ENCODE measurements around the gene PLOD3.
A peak's percentile ranks its signal among the peaks of the same experiment; 100 is the strongest.
"Not testable (repeated sequence)": the region's sequence is repeated elsewhere in the genome, so short reads cannot be mapped to it uniquely, and the experiment has no call there.

PLOD3 gene

DNA sequence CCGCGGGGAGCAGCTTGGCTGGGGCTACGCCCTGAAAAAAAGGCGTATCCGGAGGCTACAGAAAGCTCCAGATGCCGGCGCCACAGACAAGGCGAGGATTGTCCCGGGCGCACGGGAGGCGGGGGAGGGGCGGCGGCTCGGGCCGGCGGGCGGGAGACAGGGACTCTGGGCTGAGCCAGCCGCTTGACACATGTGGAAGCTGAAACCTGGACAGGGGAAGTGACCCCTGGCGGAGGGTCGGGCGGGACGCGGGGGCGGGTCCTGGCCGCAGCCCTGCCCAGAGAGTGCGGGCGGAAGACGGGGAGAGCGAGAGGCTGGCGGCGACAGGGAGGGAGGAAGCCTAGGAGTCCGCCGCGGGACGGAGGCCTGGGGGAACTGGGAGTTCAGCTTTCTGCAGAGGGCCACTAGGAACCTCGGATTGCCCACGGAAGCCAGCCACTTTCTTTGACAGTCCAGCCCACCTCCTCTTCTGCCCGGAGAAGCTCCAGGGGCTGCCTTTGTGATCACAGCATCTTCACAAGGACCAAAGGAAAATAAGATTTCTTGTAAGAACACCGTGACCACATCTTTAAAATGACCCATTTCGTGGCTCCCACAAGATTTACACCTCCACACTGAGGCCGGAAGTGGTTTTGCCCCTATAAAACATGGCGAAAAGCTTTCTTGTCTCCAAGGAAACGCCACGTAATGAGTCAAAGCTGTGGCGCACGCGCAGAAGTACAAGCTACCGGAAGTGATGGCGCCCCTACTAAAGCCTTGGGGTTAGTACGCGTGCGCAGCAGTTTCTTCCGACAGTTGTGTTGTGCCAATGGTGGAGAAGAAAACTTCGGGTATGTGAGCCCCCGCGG, at the start of gene PLOD3, which contains the start of gene ZNHIT1:
Gene PLOD3, minus strand, starts transcription at position 194 of the 848 bp plus-strand sequence. CDS start 307 bp downstream, outside the sequence.
Gene ZNHIT1, plus strand, starts transcription at position 778 of the 848 bp plus-strand sequence. Its CDS starts 31 bp downstream, at position 809.
- no peaks in the 10 kb centered on the region for H3K9me3 Mint-ChIP-seq
- H3K4me3 Mint-ChIP-seq, result peak within 1 kb of the TSS; percentile 95
- no peaks in the 10 kb centered on the region for H3K36me3 Mint-ChIP-seq
- H3K27ac Mint-ChIP-seq, result peak within 1 kb of the TSS; percentile 92
- no peaks in the 10 kb centered on the region for H3K27me3 Mint-ChIP-seq
- peaks cover 45% of the 10 kb centered on the region for H3K4me1 Mint-ChIP-seq

- H3K4me3 Mint-ChIP-seq, result no peak overlapping the region
- H3K27me3 Mint-ChIP-seq, result peaks cover 2% of the 10 kb centered on the region
- no peaks in the 10 kb centered on the region for H3K36me3 Mint-ChIP-seq
- no peak overlapping the region for H3K27ac Mint-ChIP-seq
- H3K9me3 Mint-ChIP-seq, result no peaks in the 10 kb centered on the region
- no peaks in the 10 kb centered on the region for H3K4me1 Mint-ChIP-seq
Observed at GRCh38 chr7:101265622-101266516, 48.5 kb upstream of the PLOD3 start.

DNA sequence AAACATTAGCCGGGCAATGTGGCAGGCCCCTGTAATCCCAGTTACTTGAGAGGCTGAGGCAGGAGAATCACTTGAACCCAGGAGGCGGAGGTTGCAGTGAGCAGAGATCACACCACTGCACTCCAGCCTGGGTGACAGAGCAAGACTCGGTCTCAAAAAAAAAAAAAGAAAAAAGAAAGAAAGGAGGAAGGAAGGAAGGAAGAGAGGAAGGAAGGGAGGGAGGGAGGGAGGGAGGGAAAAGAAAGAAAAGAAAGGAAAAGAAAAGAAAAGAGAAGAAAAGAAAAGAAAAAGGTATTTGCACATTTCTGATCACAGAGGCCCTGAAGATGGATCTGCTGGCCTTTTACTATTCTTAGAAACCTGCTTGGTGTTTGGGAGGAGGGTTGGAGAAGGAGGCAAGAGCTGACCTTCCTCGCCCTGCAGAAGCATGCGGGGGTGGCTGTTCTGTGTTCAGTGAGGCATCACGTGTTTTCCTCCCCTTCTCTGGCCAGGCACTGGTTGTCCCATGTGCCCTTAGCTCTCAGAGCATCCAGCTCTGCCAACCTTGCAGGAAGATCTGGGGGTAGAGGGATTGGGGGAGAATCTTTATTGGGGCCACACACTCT, 46.8 kb upstream of the PLOD3 start:
- H3K27me3 Mint-ChIP-seq, H3K9me3 Mint-ChIP-seq, H3K36me3 Mint-ChIP-seq, H3K4me3 Mint-ChIP-seq, H3K4me1 Mint-ChIP-seq, H3K27ac Mint-ChIP-seq: not testable (repeated sequence)

DNA sequence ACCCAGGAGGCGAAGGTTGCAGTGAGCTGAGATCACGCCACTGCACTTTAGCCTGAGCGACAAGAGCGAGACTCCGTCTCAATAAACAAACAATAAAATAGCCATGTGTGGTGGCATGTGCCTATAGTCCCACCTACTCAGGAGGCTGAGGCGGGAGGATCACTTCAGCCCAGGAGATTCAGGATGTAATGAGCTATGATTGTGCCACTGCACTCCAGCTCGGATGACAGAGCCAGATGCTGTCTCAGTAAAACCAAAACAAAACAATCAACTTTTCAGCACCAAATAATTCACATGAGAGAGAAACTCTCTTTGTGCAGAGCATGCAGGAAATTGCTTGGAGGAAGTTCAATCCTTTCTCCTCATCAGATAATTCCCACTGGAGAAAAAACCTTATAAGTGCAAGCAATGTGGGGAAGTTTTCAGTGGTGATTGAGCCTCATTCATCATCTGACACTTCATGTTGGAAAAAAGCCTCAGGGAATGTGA, 40.9 kb upstream of the PLOD3 start:
- Mint-ChIP-seq H3K4me3 (no peak overlapping the region), H3K9me3 (no peaks in the 10 kb centered on the region), H3K4me1 (no peaks in the 10 kb centered on the region), H3K27me3 (peaks cover 2% of the 10 kb centered on the region), H3K27ac (no peak overlapping the region), H3K36me3 (no peaks in the 10 kb centered on the region)

DNA sequence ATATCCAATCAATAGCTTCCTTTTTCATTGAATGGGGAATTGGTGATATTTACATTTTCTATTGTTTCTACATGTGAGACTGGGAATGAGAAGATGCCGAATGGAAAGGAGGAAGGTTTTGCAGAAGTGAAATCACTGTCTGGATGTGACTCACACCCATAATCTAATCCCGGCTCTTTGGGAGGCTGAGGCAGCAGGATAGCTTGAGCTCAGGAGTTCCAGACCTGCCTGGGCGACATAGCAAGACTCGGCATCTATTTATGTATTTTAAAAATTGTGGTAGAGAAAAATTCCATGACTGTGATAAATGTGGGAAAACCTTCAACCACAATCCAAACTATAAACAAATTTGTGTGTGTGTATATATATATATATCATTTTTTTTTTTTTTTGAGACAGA, 38.4 kb upstream of the PLOD3 start:
- H3K36me3 Mint-ChIP-seq, result peaks cover 5% of the 10 kb centered on the region
- peaks cover 2% of the 10 kb centered on the region for H3K27me3 Mint-ChIP-seq
- H3K4me3 Mint-ChIP-seq, result no peak overlapping the region
- H3K9me3 Mint-ChIP-seq, result no peaks in the 10 kb centered on the region
- peaks cover 11% of the 10 kb centered on the region for H3K4me1 Mint-ChIP-seq
- no peak overlapping the region for H3K27ac Mint-ChIP-seq

- not testable (repeated sequence) for H3K27me3 Mint-ChIP-seq, H3K27ac Mint-ChIP-seq, H3K36me3 Mint-ChIP-seq, H3K9me3 Mint-ChIP-seq
- peak overlapping the region; percentile 39 for H3K4me3 Mint-ChIP-seq
- peaks cover 23% of the 10 kb centered on the region for H3K4me1 Mint-ChIP-seq
Observed at GRCh38 chr7:101253199-101253598, 35.8 kb upstream of the PLOD3 start.

- Mint-ChIP-seq H3K4me1 (peaks cover 30% of the 10 kb centered on the region), H3K27ac (peak overlapping the region; percentile 99), H3K9me3 (no peaks in the 10 kb centered on the region), H3K27me3 (peaks cover 2% of the 10 kb centered on the region), H3K4me3 (peak overlapping the region; percentile 100), H3K36me3 (peaks cover 11% of the 10 kb centered on the region)
Observed at GRCh38 chr7:101251871-101252659, 34.7 kb upstream of the PLOD3 start.

DNA sequence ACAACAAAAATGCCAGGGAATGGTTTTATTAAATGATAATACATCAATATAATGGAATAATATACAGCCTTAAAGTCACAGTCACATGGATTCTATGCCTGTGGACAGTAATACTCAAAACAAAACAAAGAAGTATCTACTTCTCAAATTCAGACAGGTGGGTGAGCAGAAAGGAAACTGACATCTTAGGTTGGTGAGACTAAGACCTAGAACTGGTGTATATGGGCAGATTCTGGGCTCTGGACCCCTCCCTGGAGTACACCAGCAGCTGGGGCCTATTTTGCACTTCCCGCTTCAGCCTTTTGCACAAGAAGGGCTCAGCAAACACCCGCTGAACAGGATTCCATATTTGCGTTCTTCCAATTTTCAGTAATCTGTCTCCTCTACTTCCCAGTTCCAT, 32.9 kb upstream of the PLOD3 start:
- Mint-ChIP-seq H3K27me3 (peaks cover 2% of the 10 kb centered on the region), H3K4me1 (peaks cover 36% of the 10 kb centered on the region), H3K36me3 (peaks cover 11% of the 10 kb centered on the region), H3K4me3 (peak overlapping the region; percentile 100), H3K27ac (no peak overlapping the region), H3K9me3 (no peaks in the 10 kb centered on the region)

DNA sequence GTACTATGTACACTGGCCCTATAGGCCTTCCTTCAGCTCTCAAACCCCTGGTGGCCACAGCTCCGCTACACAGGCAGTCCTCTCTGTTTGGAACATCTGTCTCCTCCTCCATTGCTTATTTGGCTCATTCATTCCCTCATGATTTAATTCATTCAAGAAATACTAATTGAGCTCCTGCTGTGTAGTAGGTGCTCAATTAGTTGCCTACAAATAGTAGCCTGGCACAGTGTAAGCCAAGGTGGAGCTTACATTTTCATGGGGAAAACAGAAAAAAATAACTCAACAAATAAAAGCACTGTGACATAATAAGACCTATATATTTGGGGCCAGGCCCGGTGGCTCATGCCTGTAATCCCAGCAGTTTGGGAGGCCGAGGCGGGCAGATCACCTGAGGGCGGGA, 30.9 kb upstream of the PLOD3 start:
- Mint-ChIP-seq H3K27me3 (no peaks in the 10 kb centered on the region), H3K36me3 (peaks cover 11% of the 10 kb centered on the region), H3K27ac (peak overlapping the region; percentile 84), H3K9me3 (no peaks in the 10 kb centered on the region), H3K4me1 (peaks cover 47% of the 10 kb centered on the region), H3K4me3 (peak overlapping the region; percentile 33)

DNA sequence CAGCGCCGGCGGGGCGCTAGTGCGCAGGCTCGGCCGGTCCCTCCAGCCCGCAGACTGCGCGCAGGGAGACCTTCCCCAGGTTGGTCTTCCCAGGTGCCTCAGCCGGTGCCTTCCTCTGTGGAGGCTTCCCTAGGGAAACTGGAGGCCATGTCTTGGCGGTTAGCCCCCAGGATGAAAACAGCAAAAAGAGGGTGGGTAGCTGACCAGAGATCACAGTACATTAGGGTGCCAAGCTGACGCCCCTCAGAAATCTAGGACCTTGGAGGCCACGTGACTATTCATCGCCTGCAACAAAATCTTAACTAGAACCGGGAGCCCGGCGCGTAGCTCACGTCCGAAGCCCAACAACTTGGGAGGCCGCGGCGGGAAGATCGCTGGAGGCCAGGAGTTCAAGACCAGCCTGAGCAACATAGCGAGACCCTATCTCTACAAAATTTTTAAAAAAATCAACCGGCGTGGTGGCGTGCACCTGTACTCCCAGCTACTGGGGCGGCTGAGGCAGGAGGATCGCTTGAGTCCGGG, 27.8 kb upstream of the PLOD3 start:
- peak overlapping the region; percentile 96 for H3K4me3 Mint-ChIP-seq
- peaks cover 5% of the 10 kb centered on the region for H3K36me3 Mint-ChIP-seq
- H3K9me3 Mint-ChIP-seq, result no peaks in the 10 kb centered on the region
- H3K27me3 Mint-ChIP-seq, result no peaks in the 10 kb centered on the region
- H3K27ac Mint-ChIP-seq, result peak overlapping the region; percentile 90
- H3K4me1 Mint-ChIP-seq, result peaks cover 36% of the 10 kb centered on the region

GRCh38 chr7:101244375-101245146, 27.2 kb upstream of the PLOD3 start, which contains the start of gene FIS1:
FIS1 (minus strand) TSS chr7:101245081; CDS start chr7:101245004, 77 bp downstream.
- Mint-ChIP-seq H3K4me3 (peak within 1 kb of the TSS; percentile 96), H3K27ac (peak within 1 kb of the TSS; percentile 90), H3K27me3 (no peaks in the 10 kb centered on the region), H3K36me3 (peaks cover 2% of the 10 kb centered on the region), H3K4me1 (peaks cover 32% of the 10 kb centered on the region), H3K9me3 (no peaks in the 10 kb centered on the region)

- Mint-ChIP-seq H3K36me3 (peaks cover 2% of the 10 kb centered on the region), H3K4me1 (peaks cover 32% of the 10 kb centered on the region), H3K27me3 (no peaks in the 10 kb centered on the region), H3K27ac (peak overlapping the region; percentile 90), H3K4me3 (peak overlapping the region; percentile 96), H3K9me3 (no peaks in the 10 kb centered on the region)
Observed at GRCh38 chr7:101243646-101244374, 26.4 kb upstream of the PLOD3 start.

Data from activated naive CD4-positive, alpha-beta T cell treated with anti-CD3 and anti-CD28 coated beads, Interleukin-2, amount 50 U/mL, for 24 hours (primary cell).